GM19467 (cell line): ENCODE results near the gene NR1H2.
"Not testable (repeated sequence)": the region's sequence is repeated elsewhere in the genome, so short reads cannot be mapped to it uniquely, and the experiment has no call there.

Experiments used
- ATAC-seq: cut with Tn5 transposase; IDR thresholded peaks from one replicate; pipeline ENCODE4 v1.9.1; 2021; ENCODE audit warnings: mild to moderate bottlenecking, moderate library complexity; ENCODE audit not compliant: unreplicated experiment

Gene NR1H2

GRCh38 chr19:50377517-50377916, 1.3 kb downstream of the NR1H2 start:
- no peak for ATAC-seq

- no peak for ATAC-seq
Observed at GRCh38 chr19:50378169-50378862, 2.1 kb downstream of the NR1H2 start.

DNA sequence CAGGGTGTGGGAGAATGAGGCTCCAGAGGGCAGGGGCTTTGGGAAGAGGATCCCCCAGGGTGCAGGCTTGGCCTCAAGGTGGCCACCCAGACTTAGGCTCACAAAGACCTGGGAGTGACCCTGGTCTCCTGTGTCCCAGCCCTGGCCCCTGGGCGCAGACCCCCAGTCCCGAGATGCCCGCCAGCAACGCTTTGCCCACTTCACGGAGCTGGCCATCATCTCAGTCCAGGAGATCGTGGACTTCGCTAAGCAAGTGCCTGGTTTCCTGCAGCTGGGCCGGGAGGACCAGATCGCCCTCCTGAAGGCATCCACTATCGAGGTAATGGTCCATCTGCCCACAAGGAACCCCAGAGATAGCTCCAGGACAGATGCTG, 2.6 kb downstream of the NR1H2 start:
- ATAC-seq: no peak

DNA sequence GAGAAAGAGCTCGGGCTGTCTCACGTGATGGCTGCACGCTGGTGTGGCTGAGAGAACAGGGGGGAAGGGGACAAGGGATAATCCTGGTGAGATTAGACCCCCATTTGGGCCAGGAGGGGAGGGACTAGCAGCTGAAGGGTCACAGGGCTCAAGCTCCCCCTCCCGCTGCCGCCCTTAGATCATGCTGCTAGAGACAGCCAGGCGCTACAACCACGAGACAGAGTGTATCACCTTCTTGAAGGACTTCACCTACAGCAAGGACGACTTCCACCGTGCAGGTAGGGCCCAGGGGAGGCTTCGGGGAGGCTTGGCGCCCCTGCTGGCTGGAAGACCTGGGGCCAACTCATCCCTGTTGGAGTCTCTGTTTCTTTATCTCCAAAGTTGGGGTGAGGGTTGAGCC, 3.3 kb downstream of the NR1H2 start:
- ATAC-seq: no peak

- ATAC-seq: no peak
Observed at GRCh38 chr19:50380137-50380536, 3.9 kb downstream of the NR1H2 start.

- no peak for ATAC-seq
Observed at GRCh38 chr19:50380751-50381151, 4.5 kb downstream of the NR1H2 start.

DNA sequence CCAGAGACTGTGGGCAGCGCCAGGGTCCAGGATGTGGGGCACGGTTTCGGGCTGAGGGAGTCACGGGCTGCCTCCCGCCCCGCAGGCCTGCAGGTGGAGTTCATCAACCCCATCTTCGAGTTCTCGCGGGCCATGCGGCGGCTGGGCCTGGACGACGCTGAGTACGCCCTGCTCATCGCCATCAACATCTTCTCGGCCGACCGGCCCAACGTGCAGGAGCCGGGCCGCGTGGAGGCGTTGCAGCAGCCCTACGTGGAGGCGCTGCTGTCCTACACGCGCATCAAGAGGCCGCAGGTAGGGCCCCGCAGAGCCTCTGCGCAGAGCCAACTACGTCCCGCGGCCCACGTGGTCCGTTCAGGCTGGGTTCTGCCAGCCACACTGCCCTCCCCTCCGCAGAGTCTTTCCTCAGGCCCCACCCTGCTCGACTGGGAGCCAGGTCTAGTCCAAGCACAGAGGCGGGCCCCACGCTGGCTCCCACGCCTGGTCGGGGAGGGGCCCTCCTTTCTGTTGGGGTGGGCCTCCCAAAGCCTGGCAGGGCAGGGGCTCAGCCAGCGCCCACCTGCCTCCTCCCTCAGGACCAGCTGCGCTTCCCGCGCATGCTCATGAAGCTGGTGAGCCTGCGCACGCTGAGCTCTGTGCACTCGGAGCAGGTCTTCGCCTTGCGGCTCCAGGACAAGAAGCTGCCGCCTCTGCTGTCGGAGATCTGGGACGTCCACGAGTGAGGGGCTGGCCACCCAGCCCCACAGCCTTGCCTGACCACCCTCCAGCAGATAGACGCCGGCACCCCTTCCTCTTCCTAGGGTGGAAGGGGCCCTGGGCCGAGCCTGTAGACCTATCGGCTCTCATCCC, 5.8 kb downstream of the NR1H2 start:
- ATAC-seq: no peak

DNA sequence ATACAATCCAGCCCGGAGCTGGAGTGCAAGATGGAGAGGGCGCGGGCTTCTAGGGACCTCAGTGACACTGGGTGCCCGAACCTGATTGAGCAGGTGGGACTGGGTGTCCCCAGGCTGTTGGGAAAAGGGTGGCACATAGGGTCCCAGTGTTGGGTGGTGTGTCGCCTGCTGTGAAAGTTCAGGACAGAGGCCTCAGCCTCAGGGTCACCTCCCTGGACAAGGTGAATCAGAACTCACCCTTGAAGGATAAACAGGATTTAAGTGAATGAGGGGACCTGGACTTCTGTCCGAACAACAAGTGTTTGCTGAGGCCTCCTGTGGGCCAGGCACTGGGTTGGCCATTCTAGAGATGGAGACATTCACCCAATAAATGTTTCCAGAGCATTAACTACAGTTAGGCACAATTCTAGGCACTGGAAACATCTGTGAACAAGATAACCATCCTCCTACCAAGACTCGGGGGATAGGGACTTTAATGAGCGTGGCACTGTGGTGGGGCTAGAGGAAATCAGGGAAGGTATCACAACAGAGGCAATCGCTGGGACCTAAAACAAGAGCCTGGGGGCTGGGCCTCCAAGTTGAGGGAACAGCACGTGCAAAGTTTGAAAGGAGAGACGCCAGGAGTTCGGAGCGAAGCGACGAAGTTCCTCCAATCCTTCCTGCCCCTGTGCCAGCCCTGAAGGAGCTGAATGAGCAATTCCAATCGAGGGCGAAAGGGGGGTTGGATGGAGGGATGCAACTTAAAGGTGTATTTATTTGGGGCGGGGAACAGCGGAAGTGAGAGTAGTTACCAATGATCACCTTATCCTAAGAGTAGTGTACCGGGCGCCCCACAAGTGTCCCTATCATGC, 7.0 kb downstream of the NR1H2 start:
- ATAC-seq: peak; percentile 1

DNA sequence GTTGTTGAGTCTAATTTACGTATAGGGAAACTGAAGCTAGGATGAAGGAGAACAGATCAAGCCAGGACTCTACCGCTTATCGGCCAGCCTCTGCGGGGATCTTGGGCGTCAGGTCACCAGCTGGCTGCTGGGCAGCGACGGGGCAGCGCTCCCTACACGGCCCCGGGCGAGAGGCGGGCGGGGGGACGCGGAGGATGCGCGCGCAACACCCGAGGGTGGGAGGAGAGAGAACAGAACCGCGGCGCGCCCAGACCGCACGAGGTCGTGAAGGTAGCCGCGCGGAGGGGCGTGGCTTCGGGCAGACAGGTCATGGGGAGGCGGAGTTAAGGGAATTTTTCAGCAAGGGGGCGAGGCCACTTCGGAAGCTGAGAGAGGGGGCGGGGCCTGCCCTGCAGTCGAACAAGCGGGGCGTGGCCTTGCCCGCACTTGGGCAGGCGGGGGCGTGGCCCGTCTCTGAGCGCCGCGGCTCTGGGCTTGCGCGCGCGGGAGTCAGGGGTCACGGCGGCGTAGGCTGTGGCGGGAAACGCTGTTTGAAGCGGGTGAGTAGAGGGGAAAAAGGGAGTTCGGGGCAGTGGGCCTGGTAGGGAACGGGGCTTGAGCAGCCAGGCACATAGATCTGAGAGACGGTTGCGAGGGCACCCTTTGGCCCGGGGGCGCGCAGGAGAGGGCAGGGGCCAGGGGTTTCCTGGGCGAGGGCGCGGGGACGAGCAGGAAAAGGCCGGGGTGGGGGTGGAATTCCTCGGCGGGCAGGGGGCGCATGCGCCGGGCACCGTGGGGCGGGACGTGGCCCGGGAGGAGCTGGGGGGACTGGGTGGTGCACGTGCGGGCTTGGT, 7.8 kb downstream of the NR1H2 start, which contains the start of gene POLD1:
POLD1 (plus strand) TSS at position 496 of the 833 bp plus-strand sequence. CDS start 14,505 bp downstream, outside the sequence.
- peak; percentile 79 for ATAC-seq

DNA sequence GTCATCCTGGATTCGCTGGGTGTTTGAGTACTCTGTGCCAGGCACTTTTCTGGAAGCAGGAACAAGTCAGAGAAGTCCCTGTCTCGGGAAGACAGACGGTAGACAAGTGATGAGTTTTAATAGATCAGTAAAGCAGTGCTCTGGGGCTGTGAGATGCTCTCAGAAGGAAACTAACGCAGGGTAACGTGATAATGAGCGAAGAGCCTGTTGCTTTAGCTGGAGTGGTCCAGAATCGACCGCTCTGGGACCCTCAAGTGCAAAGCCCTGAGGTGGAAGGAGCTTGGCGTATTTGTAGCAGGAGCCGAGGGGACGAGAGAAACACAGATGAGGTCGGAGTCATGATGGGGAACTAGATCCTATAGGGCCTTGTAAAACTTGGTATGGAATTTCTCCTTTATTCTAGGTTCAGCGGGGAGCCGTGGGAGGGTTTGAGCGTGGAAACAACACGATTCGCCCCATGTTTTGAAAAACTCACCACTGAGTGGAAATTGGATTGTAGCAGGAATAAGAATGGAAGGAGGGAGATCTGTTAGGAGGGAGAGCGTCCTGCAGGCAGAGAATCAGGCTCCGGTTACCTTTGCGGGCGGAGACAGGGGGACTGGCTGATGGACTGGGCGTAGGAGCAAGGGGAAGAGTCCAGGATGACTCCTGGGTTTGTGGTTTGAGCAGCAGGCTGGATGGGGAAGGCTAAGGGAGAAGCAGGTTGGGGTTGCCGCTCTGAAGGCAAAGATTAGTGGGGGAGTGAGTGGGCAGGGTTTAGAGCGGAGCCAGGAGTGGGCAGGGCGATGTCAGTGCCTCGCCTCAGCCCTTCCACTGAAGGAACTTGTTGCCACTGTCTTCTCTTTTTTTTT, 8.7 kb downstream of the NR1H2 start:
- no peak for ATAC-seq

GRCh38 chr19:50387176-50387867, 11.1 kb downstream of the NR1H2 start:
- no peak for ATAC-seq

DNA sequence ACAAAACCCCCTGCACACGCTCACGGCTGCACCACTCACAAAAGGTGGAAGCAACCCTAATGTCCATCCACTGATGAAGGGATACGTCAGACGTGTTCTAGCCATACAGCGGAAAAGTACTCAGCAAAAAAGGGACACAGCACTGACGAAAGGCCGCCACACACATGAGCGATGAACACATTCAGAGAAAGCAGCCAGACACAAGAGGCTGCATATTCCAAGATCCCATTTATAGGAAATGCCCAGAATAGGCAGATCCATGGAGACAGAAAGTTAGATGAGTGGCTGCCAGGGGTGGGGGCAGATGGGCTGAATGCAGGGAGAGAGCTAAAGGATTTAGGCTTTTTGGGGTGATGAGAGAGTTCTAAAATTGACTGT, 11.6 kb downstream of the NR1H2 start:
- no peak for ATAC-seq

DNA sequence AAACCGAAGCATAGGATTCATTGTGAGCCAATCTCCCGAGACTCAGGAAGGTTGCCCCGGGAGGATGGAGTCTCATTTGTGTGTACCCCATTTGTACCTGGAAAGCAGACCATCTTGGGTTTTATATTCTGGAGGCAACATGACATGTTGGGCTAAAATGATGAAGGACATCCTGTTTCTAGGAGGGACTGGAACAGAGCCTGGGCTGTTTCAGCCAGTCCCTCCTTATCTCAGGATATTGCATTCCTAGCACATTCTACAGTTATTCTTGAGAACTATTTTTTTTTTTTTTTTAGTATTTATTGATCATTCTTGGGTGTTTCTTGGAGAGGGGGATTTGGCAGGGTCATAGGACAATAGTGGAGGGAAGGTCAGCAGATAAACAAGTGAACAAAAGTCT, 14.0 kb downstream of the NR1H2 start:
- not testable (repeated sequence) for ATAC-seq

DNA sequence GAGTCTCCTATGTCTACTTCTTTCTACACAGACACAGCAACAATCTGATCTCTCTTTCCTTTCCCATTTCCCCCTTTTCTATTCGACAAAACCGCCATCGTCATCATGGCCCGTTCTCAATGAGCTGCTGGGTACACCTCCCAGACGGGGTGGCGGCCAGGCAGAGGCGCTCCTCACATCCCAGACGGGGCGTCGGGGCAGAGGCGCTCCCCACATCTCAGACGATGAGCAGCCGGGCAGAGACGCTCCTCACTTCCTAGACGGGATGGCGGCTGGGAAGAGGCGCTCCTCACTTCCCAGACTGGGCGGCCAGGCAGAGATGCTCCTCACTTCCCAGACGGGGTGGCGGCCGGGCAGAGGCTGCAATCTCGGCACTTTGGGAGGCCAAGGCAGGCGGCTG, 14.7 kb downstream of the NR1H2 start:
- ATAC-seq: not testable (repeated sequence)

- no peak for ATAC-seq
Observed at GRCh38 chr19:50392759-50393158, 16.5 kb downstream of the NR1H2 start.

DNA sequence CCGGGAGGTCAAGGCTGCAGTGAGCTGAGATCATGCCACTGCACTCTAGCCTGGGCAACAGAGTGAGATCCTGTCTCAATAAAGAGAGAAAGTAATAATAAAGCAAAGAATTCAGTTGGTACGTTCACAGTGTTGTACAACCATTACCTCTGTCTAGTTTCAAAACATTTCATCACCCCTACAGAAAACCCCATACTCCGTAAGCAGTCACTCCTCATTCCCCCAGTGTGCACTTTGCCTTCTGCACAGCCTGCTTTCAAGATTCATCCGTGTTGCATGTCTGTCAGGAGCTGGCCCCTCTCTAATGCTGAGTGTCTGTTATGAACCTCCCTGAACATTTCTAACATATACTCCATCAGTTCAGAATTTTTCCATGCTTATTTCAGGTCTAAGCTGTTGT, 17.3 kb downstream of the NR1H2 start:
- ATAC-seq: no peak

- ATAC-seq: no peak
Observed at GRCh38 chr19:50394017-50394416, 17.8 kb downstream of the NR1H2 start.

DNA sequence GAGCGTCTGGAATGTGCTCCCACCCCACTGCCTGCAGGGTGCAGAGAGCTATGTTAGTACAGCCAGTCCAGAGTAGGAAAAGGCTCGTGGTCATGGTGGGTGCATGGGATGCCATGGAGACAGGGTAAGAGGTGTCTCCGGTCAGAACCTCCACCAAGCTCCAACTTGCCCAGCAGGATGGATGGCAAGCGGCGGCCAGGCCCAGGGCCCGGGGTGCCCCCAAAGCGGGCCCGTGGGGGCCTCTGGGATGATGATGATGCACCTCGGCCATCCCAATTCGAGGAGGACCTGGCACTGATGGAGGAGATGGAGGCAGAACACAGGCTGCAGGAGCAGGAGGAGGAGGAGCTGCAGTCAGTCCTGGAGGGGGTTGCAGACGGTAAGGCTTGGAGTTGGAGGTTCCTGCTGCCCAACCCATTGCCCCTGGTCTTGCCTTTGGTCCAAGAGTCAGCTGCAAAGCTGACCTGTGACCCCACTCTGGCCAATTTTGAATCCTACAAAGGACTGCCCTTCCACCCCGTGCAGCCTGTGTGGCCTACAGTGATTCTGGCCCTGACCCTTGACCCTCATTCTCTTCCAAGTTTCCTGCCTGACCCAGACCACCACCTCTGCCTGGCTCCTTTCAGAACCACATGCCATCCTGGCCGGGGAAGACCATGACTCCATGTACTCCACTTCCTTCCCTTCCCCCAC, 22.6 kb downstream of the NR1H2 start:
- ATAC-seq: no peak
